Stimulated activated naive CD4-positive, alpha-beta T cell (primary cell): ENCODE data around the gene LRP1-AS.

Experiments
- DNase-seq, 6 experiments: peaks; one replicate each; lab custom pipeline; 2025; lab: John Stamatoyannopoulos, UW

LRP1-AS gene

GRCh38 chr12:57097554-57097835, 49.9 kb downstream of the LRP1-AS start:
- DNase-seq = no peak

DNA sequence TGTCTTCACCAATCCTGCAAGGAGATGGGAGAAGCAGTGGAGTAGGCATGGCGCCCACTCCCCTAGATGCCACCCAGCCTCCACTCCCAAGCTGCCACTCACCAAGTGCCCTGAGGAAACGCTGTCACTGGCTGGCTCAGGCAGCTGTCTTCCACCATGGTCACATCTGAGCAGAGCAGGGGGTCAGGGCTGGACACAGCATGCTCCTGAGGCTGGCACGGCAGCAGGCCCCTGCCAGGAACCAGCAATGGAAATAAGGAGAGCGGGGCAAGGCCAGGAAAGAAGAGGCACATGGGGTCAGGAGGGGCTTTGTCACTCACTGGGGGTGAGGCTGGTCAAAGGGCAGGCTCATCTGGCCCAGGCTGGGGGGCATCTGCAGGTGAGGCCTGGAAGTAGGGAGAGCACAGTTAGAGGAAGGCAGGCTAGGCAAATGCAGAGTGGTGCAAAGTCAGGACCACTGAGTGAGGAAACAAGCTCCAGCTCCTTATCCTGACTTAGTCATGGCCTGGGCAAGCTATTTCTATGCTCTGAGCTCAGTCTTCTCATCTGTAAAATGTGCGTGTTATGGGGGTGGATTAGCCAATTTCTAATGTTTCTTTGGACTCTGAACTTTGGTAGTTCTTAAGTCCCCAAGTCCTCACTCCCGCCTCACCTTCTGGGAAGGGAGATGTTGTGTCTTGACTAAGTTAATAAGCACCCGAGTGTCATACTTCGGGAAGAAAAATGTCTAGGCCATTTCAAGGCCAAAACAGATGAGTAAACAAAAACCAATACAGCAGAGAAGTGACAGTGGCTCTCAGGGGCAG, 50.5 kb downstream of the LRP1-AS start:
- DNase-seq = no peak

- no peak for DNase-seq
Observed at GRCh38 chr12:57096099-57096572, 51.3 kb downstream of the LRP1-AS start.

DNA sequence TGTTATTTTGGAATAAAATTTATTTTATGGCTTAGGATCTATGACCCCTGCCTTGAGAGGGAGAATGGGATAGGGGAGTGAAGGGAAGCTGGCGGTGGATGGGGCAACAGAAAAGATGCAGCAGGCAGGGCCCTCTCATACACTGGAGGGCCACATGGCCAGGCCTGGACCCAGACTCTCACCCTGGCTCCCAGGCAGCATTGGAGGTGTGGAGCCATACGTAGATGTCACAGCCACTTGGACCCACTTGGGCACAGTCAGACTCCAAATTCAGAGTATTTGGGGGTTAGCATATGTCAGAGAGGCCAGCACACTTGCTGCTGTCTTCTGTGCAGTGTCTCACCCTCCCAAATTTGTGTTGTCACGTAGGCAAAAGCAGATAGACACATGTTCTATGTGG, 52.0 kb downstream of the LRP1-AS start:
- DNase-seq = no peak
